ENCODE data around the gene GRIN2C.

The GRIN2C gene

GRCh38 chr17:74821655-74822334, 37.9 kb downstream of the GRIN2C start:
- DNase-seq (ENCODE audit: low spot score), result no peak

GRCh38 chr17:74819801-74820436, 39.8 kb downstream of the GRIN2C start:
- no peak for DNase-seq (ENCODE audit: low spot score)

GRCh38 chr17:74818291-74818938, 41.3 kb downstream of the GRIN2C start:
- DNase-seq (ENCODE audit: low spot score), result no peak

- DNase-seq (ENCODE audit: low spot score), result no peak
These were observed 42.6 kb downstream of the GRIN2C start for GRCh38 chr17:74816905-74817620.

- no peak for DNase-seq (ENCODE audit: low spot score)
These were observed 43.9 kb downstream of the GRIN2C start for GRCh38 chr17:74815550-74816370.

DNA sequence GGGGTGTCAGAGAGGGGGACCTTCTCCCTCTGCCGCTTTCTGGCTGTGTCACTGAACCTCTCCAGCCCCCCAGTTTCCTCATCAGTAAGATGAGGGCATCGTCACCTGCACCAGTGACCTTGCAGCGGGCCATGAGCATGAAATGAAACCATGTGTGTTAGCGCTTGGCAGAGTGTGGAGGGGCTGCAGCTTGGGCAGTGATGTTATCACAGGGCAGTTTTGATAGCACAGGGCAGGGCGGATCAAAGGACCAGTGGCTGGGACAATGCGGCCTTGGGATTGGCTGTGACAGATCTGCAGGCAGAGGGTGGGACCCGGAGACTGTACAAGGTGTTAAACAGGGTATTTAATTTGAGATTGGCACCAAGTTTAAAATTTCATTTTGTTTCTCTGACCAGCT, 44.6 kb downstream of the GRIN2C start:
- DNase-seq (ENCODE audit: low spot score), result no peak

DNA sequence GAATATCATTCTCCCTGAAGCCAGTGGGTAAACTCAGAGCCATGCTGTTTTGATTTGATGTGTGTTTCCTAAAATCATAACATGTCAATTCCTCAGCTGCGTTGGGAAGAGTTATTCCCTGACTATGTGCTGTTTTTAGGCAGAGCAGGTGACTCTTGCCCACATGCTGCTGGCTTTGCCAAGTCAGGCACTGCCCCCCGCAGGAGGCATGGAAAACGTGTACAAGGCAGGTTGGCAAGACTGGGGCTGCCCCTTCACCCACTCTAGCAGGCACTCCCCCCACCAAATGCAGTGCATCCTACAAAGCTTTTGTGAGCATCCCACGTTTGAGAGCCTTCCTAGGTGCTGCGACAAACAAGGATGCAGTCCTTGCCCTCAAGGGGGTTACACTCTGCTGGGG, 45.2 kb downstream of the GRIN2C start:
- DNase-seq (ENCODE audit: low spot score), result no peak

- DNase-seq (ENCODE audit: low spot score), result no peak
These were observed 47.3 kb downstream of the GRIN2C start for GRCh38 chr17:74812109-74813009.

GRCh38 chr17:74810699-74811485, 48.8 kb downstream of the GRIN2C start:
- DNase-seq (ENCODE audit: low spot score), result no peak

- no peak for DNase-seq (ENCODE audit: low spot score)
These were observed 50.8 kb downstream of the GRIN2C start for GRCh38 chr17:74808714-74809430.

- no peak for DNase-seq (ENCODE audit: low spot score)
These were observed 51.8 kb downstream of the GRIN2C start for GRCh38 chr17:74807925-74808324.

GRCh38 chr17:74807441-74807840, 52.2 kb downstream of the GRIN2C start:
- no peak for DNase-seq (ENCODE audit: low spot score)

DNA sequence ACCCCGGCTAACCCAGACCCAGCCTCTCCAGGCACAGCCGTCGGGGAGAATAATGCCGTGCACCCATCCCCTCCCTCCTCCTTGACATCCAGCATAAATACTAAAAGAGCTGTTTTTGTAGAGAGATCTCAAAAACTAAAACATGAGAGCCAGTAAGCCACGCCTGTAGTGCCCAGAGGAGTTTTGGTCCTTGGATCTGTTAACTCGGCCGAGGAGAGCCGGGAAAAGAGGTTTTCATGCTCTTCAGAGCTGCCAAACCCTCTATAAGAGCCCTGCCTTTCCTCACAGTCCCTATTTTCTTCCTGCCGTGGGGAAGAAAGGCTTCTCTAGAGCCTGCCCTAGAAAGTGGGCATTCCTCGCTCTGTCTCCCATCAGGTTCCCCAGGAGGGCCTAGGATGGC, 53.4 kb downstream of the GRIN2C start:
- no peak for DNase-seq (ENCODE audit: low spot score)

- DNase-seq (ENCODE audit: low spot score), result no peak
These were observed 54.1 kb downstream of the GRIN2C start for GRCh38 chr17:74805591-74805991.

DNA sequence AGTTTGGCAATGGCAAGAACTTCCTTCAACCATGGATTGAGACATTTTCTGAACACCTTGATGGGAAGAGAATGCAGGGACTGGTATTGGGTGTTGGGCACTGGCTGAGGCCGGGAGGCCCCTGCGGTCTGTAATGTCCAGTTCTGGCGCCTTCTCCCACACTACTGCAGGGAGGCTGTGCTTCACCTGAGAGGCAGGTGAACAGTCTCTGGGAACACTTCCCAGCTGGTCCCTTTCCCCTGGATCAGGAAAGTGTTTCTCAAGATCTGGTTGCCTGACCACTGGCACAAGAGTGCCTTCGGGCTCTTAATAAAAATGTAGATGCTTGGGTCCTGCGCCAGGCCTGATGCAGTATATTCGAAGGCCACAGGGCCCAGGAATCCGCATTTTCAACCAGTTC, 55.0 kb downstream of the GRIN2C start:
- DNase-seq (ENCODE audit: low spot score), result no peak

- no peak for DNase-seq (ENCODE audit: low spot score)
These were observed 55.7 kb downstream of the GRIN2C start for GRCh38 chr17:74803971-74804370.

GRCh38 chr17:74803388-74803930, 56.2 kb downstream of the GRIN2C start:
- no peak for DNase-seq (ENCODE audit: low spot score)

DNA sequence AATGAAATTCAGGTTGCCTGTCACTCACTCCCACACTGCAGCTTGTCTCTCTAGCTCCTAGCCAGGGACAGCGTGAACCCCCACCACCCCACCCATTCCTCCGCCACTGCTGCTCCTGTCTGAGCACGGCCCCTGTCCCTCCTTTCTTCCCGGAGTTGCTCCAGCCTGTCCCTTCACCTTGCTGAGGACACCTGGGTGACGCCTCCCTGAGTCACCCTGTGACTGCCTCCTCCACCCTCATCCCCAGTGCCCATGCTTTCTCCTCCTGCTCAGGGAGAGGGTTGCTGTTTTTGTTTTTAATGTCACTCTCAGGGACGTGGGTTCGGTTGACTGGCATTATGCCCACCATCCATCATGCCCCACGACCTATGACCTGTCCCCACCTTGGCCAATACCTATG, 57.8 kb downstream of the GRIN2C start:
- DNase-seq (ENCODE audit: low spot score), result no peak

- DNase-seq (ENCODE audit: low spot score), result no peak
These were observed 59.2 kb downstream of the GRIN2C start for GRCh38 chr17:74800531-74800930.

Measured in SW480 (cell line).